Ovary (tissue), 3 donors: ENCODE results near the gene MCCC2.
"Not testable (repeated sequence)": the region's sequence is repeated elsewhere in the genome, so short reads cannot be mapped to it uniquely, and the experiment has no call there.

Source experiments
- POLR2A ChIP-seq: fragments of 450-650 bp; IDR thresholded peaks from one replicate; pipeline ENCODE4 v1.6.1; 2017; ENCODE audit warnings: antibody characterized with exemption, mild to moderate bottlenecking, moderate library complexity
- TF ChIP-seq, protein P1 (sequence below), 3 donors: fragments of 450-650 bp in 2 of 3; fragments of 200-600 bp in 1 of 3; IDR thresholded peaks; one replicate each; pipeline versions ENCODE4 v1.5.1 to v1.8.0; 2016 to 2022; ENCODE audit warnings: antibody characterized with exemption in 3 of 3, mild to moderate bottlenecking in 1 of 3
- donor health status: DM: no; HTN: no; CAD: no.

DNA sequence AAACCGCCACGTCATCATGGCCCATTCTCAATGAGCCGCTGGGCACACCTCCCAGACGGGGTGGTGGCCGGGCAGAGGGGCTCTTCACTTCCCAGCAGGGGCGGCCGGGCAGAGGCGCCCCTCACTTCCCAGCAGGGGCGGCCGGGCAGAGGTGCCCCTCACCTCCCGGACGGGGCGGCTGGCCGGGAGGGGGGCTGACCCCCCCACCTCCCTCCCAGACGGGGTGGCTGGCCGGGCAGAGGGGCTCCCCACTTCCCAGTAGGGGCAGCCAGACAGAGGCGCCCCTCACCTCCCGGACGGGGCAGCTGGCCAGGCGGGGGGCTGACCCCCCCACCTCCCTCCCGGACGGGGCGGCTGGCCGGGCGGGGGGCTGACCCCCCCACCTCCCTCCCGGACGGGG is 35.6 kb upstream of the MCCC2 start:
- TF ChIP-seq POLR2A = not testable (repeated sequence)
- TF ChIP-seq, protein P1, sequence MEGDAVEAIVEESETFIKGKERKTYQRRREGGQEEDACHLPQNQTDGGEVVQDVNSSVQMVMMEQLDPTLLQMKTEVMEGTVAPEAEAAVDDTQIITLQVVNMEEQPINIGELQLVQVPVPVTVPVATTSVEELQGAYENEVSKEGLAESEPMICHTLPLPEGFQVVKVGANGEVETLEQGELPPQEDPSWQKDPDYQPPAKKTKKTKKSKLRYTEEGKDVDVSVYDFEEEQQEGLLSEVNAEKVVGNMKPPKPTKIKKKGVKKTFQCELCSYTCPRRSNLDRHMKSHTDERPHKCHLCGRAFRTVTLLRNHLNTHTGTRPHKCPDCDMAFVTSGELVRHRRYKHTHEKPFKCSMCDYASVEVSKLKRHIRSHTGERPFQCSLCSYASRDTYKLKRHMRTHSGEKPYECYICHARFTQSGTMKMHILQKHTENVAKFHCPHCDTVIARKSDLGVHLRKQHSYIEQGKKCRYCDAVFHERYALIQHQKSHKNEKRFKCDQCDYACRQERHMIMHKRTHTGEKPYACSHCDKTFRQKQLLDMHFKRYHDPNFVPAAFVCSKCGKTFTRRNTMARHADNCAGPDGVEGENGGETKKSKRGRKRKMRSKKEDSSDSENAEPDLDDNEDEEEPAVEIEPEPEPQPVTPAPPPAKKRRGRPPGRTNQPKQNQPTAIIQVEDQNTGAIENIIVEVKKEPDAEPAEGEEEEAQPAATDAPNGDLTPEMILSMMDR (IDR thresholded peaks at IDR 0.05) = not testable (repeated sequence)
